K562 (cell line): ENCODE measurements around the gene CACNA1C. TPM values are rescaled to one million over a fixed set of nuclear protein-coding genes. Genes with fewer than 3 reads are reported as not detected.

Source experiments
- ATAC-seq: fragments of 200-7000 bp; cut with Tn5 transposase; 3 replicates; pipeline ENCODE4 v1.9.1; 2020; ENCODE audit warnings: moderate library complexity
- BruUV-seq: library from RNA; stranded (reverse); fragments of 400-500 nt; replicated peaks from 2 replicates; lab custom pipeline; 2021; lab: Mats Ljungman, UMichigan
- CTCF ChIA-PET: fragments of 300-600 bp; formaldehyde crosslinking; extraction: SDS; loops from one replicate; lab custom pipeline; 2021; ENCODE audit warnings: low intra/inter-chr PET ratio; lab: Yijun Ruan, JAX
- POLR2A ChIA-PET: fragments of 300-600, 350-650 bp; sonication (Branson Sonifier 250); formaldehyde crosslinking; extraction: SDS; loops from one replicate; lab custom pipeline; 2021; ENCODE audit warnings: antibody characterized with exemption, inconsistent platforms; lab: Yijun Ruan, JAX
- DNase-seq, 4 experiments: peaks; one replicate each; pipeline versions ENCODE4 v3.0.0 to v3.0.0-alpha.2; 2011 to 2018; ENCODE audit warnings: low spot score in 3 of 4, mixed read lengths in 3 of 4; ENCODE audit errors: extremely low read depth in 1 of 4
- FAIRE-seq: peaks from 2 replicates; lab custom pipeline; 2011; peaks lifted over from hg19 to GRCh38; lab: Jason Lieb, UNC
- H2AFZ ChIP-seq: 2 replicates; pipeline ENCODE4 v1.6.0; 2011; ENCODE audit warnings: low read depth, low read length, control low read depth, inconsistent platforms
- H3K27ac ChIP-seq: fragments of 200-600 bp; 3 replicates; pipeline ENCODE4 v1.8.0; 2011; ENCODE audit warnings: low read depth, mild to moderate bottlenecking, control low read depth, inconsistent platforms, low read length, moderate library complexity, mixed read lengths; ENCODE audit errors: extremely low read depth
- H3K27me3 ChIP-seq, 2 experiments: fragments of 300-600 bp in 1 of 2; 2 replicates in 1 of 2; 3 replicates in 1 of 2; pipeline versions ENCODE4 v1.6.0 to v1.8.0; 2011; ENCODE audit warnings: inconsistent platforms in 2 of 2, low read length in 2 of 2, mild to moderate bottlenecking in 1 of 2, mixed read lengths in 1 of 2, moderate library complexity in 1 of 2; ENCODE audit not compliant: control insufficient read depth in 2 of 2, insufficient read depth in 2 of 2
- H3K36me3 ChIP-seq: fragments of 300-600 bp; 3 replicates; pipeline ENCODE4 v1.8.0; 2011; ENCODE audit warnings: mild to moderate bottlenecking, low read length, inconsistent platforms; ENCODE audit not compliant: control insufficient read depth, insufficient read depth
- H3K4me1 ChIP-seq, 2 experiments: fragments of 200-600 bp in 1 of 2; replicated peaks in 1 of 2; 2 replicates in 1 of 2; 3 replicates in 1 of 2; pipeline versions ENCODE4 v1.5.1 to v1.8.0; 2011; ENCODE audit warnings: inconsistent platforms in 2 of 2, low read length in 2 of 2, mild to moderate bottlenecking in 1 of 2, mixed read lengths in 1 of 2, moderate library complexity in 1 of 2; ENCODE audit not compliant: control insufficient read depth in 2 of 2, insufficient read depth in 2 of 2
- H3K4me2 ChIP-seq: 2 replicates; pipeline ENCODE4 v1.6.1; 2011; ENCODE audit warnings: low read length, control low read depth, inconsistent platforms, mixed read lengths; ENCODE audit not compliant: insufficient read depth
- H3K4me3 ChIP-seq: fragments of 200-600 bp; sonication (generic), shearing (Covaris generic); 2 replicates; pipeline ENCODE4 v1.5.1; 2016; ENCODE audit warnings: control low read depth, inconsistent platforms
- H3K79me2 ChIP-seq: fragments of 200-600 bp; 3 replicates; pipeline ENCODE4 v1.8.0; 2011; ENCODE audit warnings: low read length, inconsistent platforms; ENCODE audit not compliant: control insufficient read depth, insufficient read depth
- H3K9ac ChIP-seq, 2 experiments: 2 replicates each; pipeline versions ENCODE4 v1.6.0 to v1.6.1; 2011; ENCODE audit warnings: low read depth in 2 of 2, low read length in 2 of 2, control low read depth in 1 of 2, inconsistent platforms in 1 of 2, mild to moderate bottlenecking in 1 of 2, mixed read lengths in 1 of 2; ENCODE audit not compliant: insufficient read depth in 1 of 2
- H3K9me1 ChIP-seq: one replicate; pipeline ENCODE4 v1.6.0; 2011; ENCODE audit warnings: inconsistent platforms, mild to moderate bottlenecking, low read length, moderate library complexity; ENCODE audit not compliant: control insufficient read depth, insufficient read depth
- H3K9me3 ChIP-seq: replicated peaks from 2 replicates; pipeline ENCODE4 v1.5.1; 2011; ENCODE audit warnings: low read depth, low read length, inconsistent platforms; ENCODE audit not compliant: control insufficient read depth, insufficient read depth
- H4K20me1 ChIP-seq: replicated peaks from 2 replicates; pipeline ENCODE4 v1.6.1; 2011; ENCODE audit warnings: low read length, inconsistent platforms, mixed read lengths; ENCODE audit not compliant: control insufficient read depth, insufficient read depth
- MIER1 ChIP-seq: fragments of 450-650 bp; IDR thresholded peaks from 2 replicates; pipeline ENCODE4 v1.6.1; 2016; ENCODE audit warnings: antibody characterized with exemption, mild to moderate bottlenecking, low read depth
- SIX5 ChIP-seq, 2 experiments: IDR thresholded peaks; 2 replicates each; pipeline ENCODE4 v1.6.1; 2011; ENCODE audit warnings: low read length in 2 of 2, borderline replicate concordance in 1 of 2, low read depth in 1 of 2, mild to moderate bottlenecking in 1 of 2, moderate library complexity in 1 of 2; ENCODE audit not compliant: insufficient read depth in 1 of 2
- TARDBP ChIP-seq: fragments of 450-650 bp; IDR thresholded peaks from 2 replicates; pipeline ENCODE4 v1.6.1; 2016
- ZBTB8A ChIP-seq: fragments of 450-650 bp; IDR thresholded peaks from 2 replicates; pipeline ENCODE4 v1.6.1; 2018; ENCODE audit warnings: mild to moderate bottlenecking, moderate library complexity; ENCODE audit not compliant: partially characterized antibody
- ZKSCAN3 ChIP-seq: fragments of 250-450 bp; sonication (Bioruptor Pico); IDR thresholded peaks from 2 replicates; pipeline ENCODE4 v1.4.0; 2020
- ZNF592 ChIP-seq: fragments of 450-650 bp; IDR thresholded peaks from 2 replicates; pipeline ENCODE4 v1.6.1; 2017; ENCODE audit warnings: antibody characterized with exemption, mild to moderate bottlenecking
- ZNF707 ChIP-seq: fragments of 250-450 bp; sonication (Bioruptor Pico); conservative IDR thresholded peaks from 2 replicates; pipeline ENCODE4 v1.8.0; 2022; ENCODE audit warnings: inconsistent platforms, mild to moderate bottlenecking, moderate library complexity
- WGBS: fragments of 100-300 bp; shearing (Covaris generic); methylation state at CpG from one replicate; pipeline ENCODE4 v1.1.6; 2016; ENCODE audit warnings: low coverage, mixed read lengths; ENCODE audit not compliant: insufficient coverage; ENCODE audit errors: missing lambda C conversion rate; 5-methylcytosine and 5-hydroxymethylcytosine counted together
- in situ Hi-C: fragments of 300-500 bp; cut with MboI; formaldehyde crosslinking; loops from 4 replicates; pipeline ENCODE4 v1.15.0; 2018; ENCODE audit warnings: inconsistent platforms, mixed read lengths
- intact Hi-C: fragments of 100-400 bp; cut with micrococcal nuclease; formaldehyde crosslinking; loops from 2 replicates; pipeline ENCODE4 v1.14.2; 2022
- polyA plus RNA-seq, 8 experiments: library from polyadenylated mRNA; depleted of rRNA in 4 of 8; stranded (reverse) in 5 of 8; unstranded in 3 of 8; fragments of >200 nt; fragmentation: Nextera tagmentation in 2 of 8; fragmentation: Illumina TruSeq in 1 of 8; extraction: Ambion mirVana in 2 of 8; extraction: Trizol in 1 of 8; gene quantifications; 2 replicates each; pipeline versions ENCODE4 v1.2.1 to v1.2.3, GENCODE V29; 2011 to 2014; ENCODE audit warnings: inconsistent platforms in 1 of 8, missing spikeins in 1 of 8
- total RNA-seq, 7 experiments: library from RNA; depleted of rRNA in 6 of 7; stranded (reverse); fragments of >200 nt in 6 of 7; fragmentation: Illumina TruSeq in 2 of 7; extraction: Trizol in 2 of 7; gene quantifications; 2 replicates each; pipeline versions ENCODE4 v1.2.1 to v1.2.3, GENCODE V29; 2011 to 2021; ENCODE audit warnings: low replicate concordance in 1 of 7

The CACNA1C gene
- total and polyA plus RNA-seq, 9 of the 15 experiments (the other 6 are each of a cell fraction or from before 2014, with no cell fraction given) = not detected

DNA sequence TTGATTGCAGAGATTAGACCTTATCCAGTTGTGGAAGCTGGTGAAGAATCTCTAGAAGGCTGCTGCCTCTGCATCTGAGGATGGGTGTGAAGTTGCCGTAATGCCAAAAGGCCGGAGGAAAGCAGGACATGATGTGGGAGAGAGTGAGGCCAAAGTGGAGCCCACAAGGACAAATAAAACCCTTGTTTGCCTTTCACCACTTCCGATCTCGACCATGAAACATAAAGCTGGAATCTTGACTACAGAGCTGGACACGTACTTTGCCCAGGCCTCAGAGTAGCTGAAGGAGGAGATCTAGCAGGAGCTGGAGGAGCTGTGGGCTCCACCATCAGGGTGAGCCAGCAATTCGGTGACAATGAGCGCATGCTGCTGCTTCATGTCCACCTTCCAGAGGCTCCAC, 5.0 kb upstream of the CACNA1C start:
- no peaks in the 10 kb centered on the region for H3K4me1 ChIP-seq

More for the DNA sequence above, 5.0 kb upstream of the CACNA1C start:
- intact Hi-C loops (no loop called here), in situ Hi-C loops (no loop called here)
- Histone ChIP-seq H3K36me3 (no peaks in the 10 kb centered on the region), H3K4me3 (no peak overlapping the region), H3K9me1 (no peaks in the 10 kb centered on the region), H3K4me2 (no peak overlapping the region), H3K79me2 (no peaks in the 10 kb centered on the region), H3K27ac (no peak overlapping the region), H3K27me3 (peaks cover 5 to 10% of the 10 kb centered on the region in 2 experiments; a peak in 3 of 5 replicates), H3K9me3 (no peaks in the 10 kb centered on the region), H3K9ac (no peak overlapping the region), H4K20me1 (no peaks in the 10 kb centered on the region), H2AFZ (no peak overlapping the region)
- ChIA-PET POLR2A (interaction anchor here (0.8 kb wide), 1 partner anchor 12 kb away, joined by 3 read pairs; no protein-coding TSS in a partner anchor), CTCF (no interaction called here)
- WGBS = 7% methylated on average over 7 of the region's 7 CpGs
- no peak for FAIRE-seq
- TF ChIP-seq ZNF707 (CRISPR knock-in tag) (no peak), SIX5 (IDR thresholded peaks at IDR 0.05; ENCODE audit: borderline replicate concordance in 1 of 2, insufficient read depth in 1 of 2, low read depth in 1 of 2, low read length in 2 of 2) (no peak), TARDBP (no peak), ZBTB8A (no peak), ZNF592 (no peak), ZKSCAN3 (CRISPR knock-in tag) (no peak), MIER1 (no peak)
- no peak for DNase-seq
- ATAC-seq = no peak
- BruUV-seq = no TSS peak
